GM19351 (cell line): ENCODE measurements around the gene ZNF331.

Experiments used
- ATAC-seq: cut with Tn5 transposase; IDR thresholded peaks from one replicate; pipeline ENCODE4 v1.9.1; 2021; ENCODE audit warnings: mild to moderate bottlenecking, moderate library complexity; ENCODE audit not compliant: unreplicated experiment

ZNF331 gene

DNA sequence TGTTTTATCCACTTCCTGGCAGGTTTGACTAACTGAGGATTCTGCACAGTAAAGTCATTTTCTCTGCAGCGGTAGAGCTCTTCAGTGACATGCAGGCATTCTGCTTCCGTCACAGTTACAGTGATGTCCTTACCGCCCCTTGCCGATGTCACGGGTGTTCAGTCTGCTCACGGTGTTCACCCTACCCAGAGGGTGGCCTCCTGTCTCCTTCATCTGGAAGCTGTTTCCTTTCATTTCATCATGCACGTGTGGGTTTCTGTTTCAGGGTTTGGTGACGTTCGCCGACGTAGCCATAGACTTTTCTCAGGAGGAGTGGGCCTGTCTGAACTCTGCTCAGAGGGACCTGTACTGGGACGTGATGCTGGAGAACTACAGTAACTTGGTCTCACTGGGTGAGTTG, 33.4 kb downstream of the ZNF331 start:
- no peak for ATAC-seq

DNA sequence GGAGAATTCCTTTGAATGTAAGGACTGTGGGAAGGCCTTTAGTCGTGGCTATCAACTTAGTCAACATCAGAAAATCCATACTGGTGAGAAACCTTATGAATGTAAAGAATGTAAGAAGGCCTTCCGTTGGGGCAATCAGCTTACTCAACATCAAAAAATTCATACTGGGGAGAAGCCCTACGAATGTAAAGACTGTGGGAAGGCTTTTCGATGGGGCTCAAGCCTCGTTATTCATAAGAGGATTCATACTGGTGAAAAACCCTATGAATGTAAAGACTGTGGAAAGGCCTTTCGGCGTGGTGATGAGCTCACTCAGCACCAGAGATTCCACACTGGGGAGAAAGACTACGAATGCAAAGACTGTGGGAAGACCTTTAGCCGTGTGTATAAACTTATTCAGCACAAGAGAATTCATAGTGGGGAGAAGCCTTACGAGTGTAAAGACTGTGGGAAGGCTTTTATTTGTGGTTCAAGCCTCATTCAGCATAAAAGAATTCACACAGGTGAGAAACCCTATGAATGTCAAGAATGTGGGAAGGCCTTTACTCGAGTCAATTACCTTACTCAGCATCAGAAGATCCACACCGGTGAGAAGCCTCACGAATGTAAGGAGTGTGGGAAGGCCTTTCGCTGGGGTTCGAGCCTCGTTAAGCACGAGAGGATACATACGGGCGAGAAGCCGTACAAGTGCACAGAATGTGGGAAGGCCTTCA, 39.2 kb downstream of the ZNF331 start:
- no peak for ATAC-seq

DNA sequence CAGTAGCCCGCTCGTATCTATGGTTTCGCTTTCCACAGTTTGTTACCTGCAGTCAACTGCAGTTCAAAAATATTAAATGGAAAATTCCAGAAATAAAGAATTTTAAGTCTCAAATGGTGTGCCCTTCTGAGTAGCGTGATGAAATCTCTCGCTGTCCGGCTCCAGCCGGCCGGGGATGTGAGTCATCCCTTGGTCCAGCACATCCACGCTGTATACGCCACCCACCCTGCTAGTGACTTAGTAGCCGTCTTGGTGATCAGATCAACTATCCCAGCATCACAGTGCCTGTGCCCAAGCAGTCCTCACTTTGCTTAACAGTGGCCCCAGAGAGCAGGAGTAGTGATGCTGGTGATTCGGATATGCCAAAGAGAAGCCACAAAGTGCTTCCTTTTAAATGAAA, 40.0 kb downstream of the ZNF331 start:
- no peak for ATAC-seq

GRCh38 chr19:53579518-53579917, 41.6 kb downstream of the ZNF331 start:
- ATAC-seq, result no peak

DNA sequence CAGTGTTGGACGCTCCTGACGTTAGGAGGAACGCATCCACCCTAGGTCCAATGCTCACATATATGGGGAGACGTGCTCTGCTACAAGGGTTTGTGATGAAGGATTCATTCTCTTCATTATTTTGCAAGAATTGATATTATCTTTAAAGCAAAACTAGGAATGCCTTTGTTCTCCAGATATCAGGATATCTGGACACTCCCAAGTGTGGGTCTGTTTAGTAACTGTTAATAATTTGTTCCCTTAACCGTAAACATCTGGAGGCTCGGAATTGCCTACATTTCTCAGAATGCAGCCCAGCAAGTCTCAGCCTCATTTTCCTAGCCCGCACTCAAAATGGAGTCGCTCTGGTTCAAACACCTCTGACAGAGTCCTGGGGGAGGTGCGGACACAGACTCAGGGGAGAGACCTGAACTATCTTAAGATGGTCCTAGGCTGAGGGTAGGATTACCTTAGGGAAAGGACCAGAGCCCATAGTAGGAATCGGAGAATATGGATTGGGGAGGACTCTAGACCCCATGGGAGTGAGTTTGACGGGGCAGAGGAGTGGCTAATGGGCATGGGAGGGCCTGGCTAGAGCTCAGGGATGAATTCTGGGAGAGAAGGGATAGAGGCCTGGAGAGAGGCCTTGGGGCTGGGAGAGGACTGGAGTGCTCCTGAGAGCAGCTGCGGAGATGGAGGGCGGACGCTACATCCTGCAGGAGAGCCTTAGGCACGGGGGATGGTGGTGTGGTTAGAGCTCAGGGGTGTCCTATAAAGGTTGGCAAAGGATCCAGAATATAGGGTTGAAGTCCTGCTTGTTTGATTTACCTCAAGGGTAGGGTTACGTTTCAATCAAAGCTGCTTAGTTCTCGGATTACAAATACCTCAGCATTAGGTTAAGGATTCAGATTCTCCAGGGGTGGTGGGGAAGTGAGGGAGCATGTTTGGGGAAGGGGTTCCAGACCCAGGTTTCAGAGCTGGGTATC, 43.2 kb downstream of the ZNF331 start:
- ATAC-seq, result no peak

GRCh38 chr19:53581871-53582279, 43.9 kb downstream of the ZNF331 start:
- no peak for ATAC-seq

- ATAC-seq, result no peak
Measured at GRCh38 chr19:53583181-53583580, 45.2 kb downstream of the ZNF331 start.

GRCh38 chr19:53586277-53586691, 48.3 kb downstream of the ZNF331 start:
- ATAC-seq, result no peak

DNA sequence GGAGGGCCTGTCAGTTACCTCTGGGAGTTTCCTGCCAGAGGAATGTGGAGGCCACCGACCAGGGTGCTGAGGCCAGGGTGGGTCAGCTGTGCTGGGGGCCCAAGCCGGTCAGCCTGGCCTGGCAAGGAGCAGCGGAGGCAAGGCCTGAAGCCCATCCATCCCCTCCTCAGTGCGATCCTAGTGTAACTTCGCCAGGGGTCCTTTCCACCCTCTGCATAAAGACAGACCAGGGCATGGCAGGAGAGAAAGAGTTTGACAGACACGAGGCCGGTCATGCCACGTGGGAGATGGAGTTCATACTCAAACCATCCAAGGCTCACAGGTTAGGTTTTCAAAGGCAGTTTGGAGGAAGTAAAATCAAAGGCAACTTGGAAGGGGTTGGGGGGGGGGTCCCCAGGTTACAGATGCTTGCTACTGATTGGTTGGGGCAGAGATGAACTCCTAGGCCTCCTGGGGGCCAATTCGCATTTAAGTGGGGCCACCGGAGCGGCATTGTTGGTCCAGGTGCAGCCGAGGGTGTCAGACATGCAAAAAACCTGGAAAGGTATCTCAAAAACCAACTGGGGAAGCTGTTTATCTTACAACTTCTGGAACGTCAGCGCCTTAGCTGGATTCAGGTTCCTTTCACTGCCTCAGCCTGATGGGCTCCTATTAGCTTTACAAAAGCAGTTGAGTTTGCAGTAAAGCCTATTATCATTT, 57.0 kb downstream of the ZNF331 start:
- no peak for ATAC-seq

DNA sequence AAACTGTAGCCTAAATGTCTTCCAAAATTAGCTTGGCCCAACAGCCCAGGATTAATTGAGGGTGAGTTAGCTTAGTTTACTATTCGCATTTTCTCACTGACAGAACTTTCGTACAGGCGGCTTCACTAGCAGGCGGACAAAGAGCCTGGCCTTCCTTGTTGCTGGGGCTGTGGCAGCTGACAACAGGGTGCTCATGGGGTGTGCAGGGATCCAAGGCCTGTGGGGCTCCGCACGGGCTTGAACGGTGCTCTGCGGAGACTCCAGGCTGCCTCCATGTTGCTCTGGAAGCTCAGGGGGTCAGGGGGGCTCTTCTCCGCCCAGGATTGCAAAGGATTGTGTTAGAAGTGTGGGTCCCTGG, 57.5 kb downstream of the ZNF331 start:
- no peak for ATAC-seq

DNA sequence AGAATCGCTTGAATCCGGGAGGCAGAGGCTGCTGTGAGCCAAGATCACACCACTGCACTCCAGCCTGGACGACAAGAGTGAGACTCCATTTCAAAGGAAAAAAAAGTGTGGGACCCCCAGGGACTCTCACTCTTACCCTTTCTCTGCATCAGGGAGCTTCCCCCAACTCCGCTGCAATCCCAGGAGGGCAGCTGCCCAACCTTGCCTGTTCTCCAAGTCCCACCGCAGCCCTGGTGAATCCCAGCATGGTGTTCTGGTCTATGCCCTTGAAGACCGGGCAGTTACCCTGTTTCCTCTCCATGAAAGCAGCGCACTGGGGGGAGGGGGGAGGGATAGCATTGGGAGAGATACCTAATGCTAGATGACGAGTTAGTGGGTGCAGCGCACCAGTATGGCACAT, 58.1 kb downstream of the ZNF331 start:
- no peak for ATAC-seq

GRCh38 chr19:53597023-53597422, 59.1 kb downstream of the ZNF331 start:
- no peak for ATAC-seq

DNA sequence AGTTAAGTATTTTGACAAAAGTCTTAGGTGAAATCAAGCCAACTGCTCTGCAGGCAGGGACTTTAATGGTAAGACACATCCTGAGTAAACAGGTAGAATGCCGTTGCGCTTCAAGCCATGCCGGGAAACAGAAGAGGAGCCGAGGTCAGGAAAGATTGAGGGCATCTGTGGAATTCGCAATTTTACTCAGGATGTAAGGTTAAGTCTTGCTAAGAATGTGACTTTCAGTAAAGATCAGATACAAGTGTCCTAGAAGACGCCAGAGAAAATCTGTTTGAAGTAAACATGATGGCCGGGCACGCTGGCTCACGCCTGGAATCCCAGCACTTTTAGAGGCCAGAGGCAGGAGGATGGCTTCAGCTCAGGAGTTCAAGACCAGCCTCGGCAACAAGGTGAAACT, 60.4 kb downstream of the ZNF331 start:
- ATAC-seq, result no peak

- no peak for ATAC-seq
Measured at GRCh38 chr19:53600217-53600616, 62.3 kb downstream of the ZNF331 start.

DNA sequence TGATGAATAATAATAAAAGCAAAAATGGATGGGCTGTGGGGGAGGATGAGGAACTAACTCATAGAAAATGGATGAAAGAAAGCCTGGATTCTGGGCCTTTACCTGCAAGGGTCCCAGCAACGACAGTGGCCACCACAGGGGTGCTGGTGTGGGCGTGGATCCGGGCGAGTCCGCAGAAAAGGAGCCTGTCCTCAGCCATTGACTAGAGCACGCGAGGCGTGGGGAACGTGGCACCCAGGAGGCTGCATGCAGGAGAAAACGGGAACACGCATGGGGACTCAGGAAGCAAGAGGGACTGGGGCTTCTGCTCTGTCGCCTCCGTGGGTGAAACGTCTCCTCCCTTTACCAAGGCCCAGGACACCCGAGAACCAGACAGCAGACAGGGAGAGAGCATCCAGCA, 68.1 kb downstream of the ZNF331 start:
- no peak for ATAC-seq

DNA sequence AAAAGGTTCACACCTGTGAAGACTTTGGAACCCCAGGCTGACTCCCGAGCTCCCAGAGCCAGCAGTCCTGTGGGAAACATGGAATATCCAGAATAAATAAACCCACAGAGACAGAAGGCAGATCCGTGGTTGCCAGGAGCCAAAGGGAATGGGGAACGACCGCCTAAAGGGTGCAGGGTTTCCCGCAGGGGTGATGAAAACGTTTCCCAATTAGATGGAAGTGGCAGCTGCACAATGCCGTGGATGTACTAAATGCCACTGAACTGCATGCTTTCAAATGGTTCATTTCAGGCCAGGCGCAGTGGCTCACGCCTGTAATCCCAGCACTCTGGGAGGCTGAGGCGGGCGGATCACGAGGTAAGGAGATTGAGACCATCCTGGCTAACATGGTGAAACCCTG, 70.4 kb downstream of the ZNF331 start:
- ATAC-seq, result no peak

- ATAC-seq, result no peak
Measured at GRCh38 chr19:53612762-53613526, 75.0 kb downstream of the ZNF331 start.

DNA sequence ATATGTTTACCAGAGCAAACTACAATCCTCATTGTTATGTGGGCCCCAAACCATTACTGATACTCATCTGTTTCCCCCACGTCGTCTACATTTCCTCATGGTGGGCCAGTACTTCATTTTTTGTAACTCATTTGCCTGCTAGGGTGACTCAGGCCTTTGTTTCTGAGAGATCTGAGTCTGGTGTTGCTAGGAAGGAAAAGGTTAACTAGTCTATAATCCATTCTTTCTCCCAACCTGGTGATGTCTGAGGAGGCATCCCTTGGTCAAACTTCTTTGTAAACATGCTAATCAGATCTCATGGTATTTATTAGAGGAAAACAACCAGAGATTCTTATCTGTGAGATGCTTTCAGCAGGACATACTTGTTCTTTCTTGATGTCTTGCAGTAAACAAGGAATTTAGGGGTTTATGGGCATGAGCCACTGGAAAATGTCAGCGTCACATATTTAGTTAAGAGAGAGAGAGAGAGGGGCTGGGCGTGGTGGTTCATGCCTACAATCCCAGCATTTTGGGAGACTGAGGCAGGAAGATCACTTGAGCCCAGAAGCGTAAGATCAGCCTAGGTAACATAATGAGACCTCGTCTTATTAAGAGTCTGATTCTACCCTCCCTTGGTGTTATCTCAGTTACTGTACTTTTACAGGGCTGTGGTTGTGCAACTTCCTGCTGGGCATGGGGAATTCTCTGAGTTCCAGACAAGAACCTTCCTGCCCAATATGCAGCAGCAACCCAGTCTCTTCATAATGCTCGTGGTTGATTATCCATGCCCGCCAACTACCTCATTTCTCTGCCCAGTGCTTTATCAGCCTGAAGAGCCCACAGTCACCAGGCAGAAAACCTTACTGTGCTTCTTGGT, 84.2 kb downstream of the ZNF331 start:
- ATAC-seq, result no peak

DNA sequence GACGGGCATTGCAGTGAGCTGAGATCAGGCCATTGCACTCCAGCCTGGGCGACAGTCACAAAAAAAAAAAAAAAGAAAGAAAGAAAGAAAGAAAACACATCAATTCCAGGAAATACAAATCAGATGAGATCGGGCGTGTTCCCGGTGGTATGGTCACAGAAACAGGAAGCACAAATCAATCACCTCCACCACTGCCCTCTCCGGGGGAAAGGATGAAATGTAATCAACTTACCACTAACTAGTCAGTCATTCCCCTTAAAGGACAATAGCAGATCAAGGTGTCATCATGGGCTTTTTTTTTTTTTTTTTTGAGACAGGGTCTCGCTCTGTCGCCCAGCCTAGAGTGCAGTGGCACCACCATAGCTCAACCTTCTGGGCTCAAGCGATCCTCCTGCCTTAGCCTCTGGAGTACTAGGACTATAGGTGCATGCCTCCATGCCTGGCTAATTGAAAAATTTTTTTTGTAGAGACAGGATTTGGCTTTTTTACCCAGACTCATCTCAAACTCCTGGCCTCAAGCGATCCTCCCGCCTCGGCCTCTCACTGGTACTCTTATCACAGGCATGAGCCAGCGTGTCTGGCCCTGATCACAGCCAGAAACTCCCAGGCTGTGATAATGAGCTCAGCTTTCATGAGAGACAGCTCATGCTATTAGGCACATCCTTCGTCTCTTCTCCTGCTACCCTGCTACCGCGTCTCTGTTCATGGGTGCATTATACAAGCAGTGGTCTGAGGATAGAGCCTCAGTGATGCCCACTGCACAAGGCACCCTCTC, 87.0 kb downstream of the ZNF331 start:
- no peak for ATAC-seq
